Measurements from ENCODE around the gene CDIPT. TPM values are rescaled to one million over a fixed set of nuclear protein-coding genes. Genes with fewer than 3 reads are reported as not detected.
"Not testable (repeated sequence)": the region's sequence is repeated elsewhere in the genome, so short reads cannot be mapped to it uniquely, and the experiment has no call there.

Gene CDIPT
- total RNA-seq, 4 donors from 2014 or later: 79.3 to 122 (median 99.3) TPM

- DNase-seq: no peak
- Histone ChIP-seq H3K4me1 (no peaks in the 10 kb centered on the region), H3K36me3 (peaks cover 56 to 73% of the 10 kb centered on the region in 2 donors), H3K27ac (no peak overlapping the region), H3K4me3 (replicated peaks in 1 of 3) (no peak overlapping the region), H3K27me3 (no peaks in the 10 kb centered on the region), H3K9me3 (no peaks in the 10 kb centered on the region)
- WGBS, 2 donors: 93 to 98% methylated on average over 5 of the region's 5 CpGs
- TF ChIP-seq POLR2A (IDR thresholded peaks at IDR 0.05) (no peak), CTCF (IDR thresholded peaks at IDR 0.05) (no peak)
- intact Hi-C loops (cut with DNase I): loop anchor here (10.0 kb wide), 1 partner anchor 187 kb away; the partner anchor contains the start of gene C16orf92
Observed at GRCh38 chr16:29837841-29838240, 25.2 kb downstream of the CDIPT start.

- Histone ChIP-seq H3K9me3 (no peaks in the 10 kb centered on the region), H3K27ac (no peak overlapping the region), H3K4me1 (no peaks in the 10 kb centered on the region), H3K36me3 (peaks cover 46 to 66% of the 10 kb centered on the region in 2 donors), H3K4me3 (replicated peaks in 1 of 3) (no peak overlapping the region), H3K27me3 (no peaks in the 10 kb centered on the region)
- 83 to 88% methylated on average over 12 to 15 of the region's 15 CpGs for WGBS, 2 donors
- intact Hi-C loops (cut with DNase I): loop anchor here (10.0 kb wide), 1 partner anchor 188 kb away; the partner anchor contains the start of gene C16orf92
- TF ChIP-seq CTCF (IDR thresholded peaks at IDR 0.05) (no peak), POLR2A (IDR thresholded peaks at IDR 0.05) (no peak)
- DNase-seq: no peak
Observed at GRCh38 chr16:29836623-29837022, 26.4 kb downstream of the CDIPT start.

GRCh38 chr16:29835926-29836325 lies 27.1 kb downstream of the CDIPT start:
- Histone ChIP-seq H3K4me3 (replicated peaks in 1 of 3) (no peak overlapping the region), H3K27ac (no peak overlapping the region), H3K36me3 (peaks cover 48 to 63% of the 10 kb centered on the region in 2 donors), H3K4me1 (no peaks in the 10 kb centered on the region), H3K27me3 (no peaks in the 10 kb centered on the region), H3K9me3 (no peaks in the 10 kb centered on the region)
- TF ChIP-seq CTCF (IDR thresholded peaks at IDR 0.05): no peak
- TF ChIP-seq POLR2A (IDR thresholded peaks at IDR 0.05): no peak
- 76 to 87% methylated on average over 7 of the region's 7 CpGs for WGBS, 2 donors
- intact Hi-C loops (cut with DNase I): loop anchor here (10.0 kb wide), 1 partner anchor 189 kb away; the partner anchor contains the start of gene C16orf92
- no peak for DNase-seq

- TF ChIP-seq CTCF (IDR thresholded peaks at IDR 0.05) (no peak), POLR2A (IDR thresholded peaks at IDR 0.05) (no peak)
- no peak overlapping the region for H3K4me3 ChIP-seq (replicated peaks in 1 of 3)
- no peak for DNase-seq
- no peak overlapping the region for H3K27ac ChIP-seq
- no peaks in the 10 kb centered on the region for H3K27me3 ChIP-seq
- 92 to 94% methylated on average over 5 of the region's 5 CpGs for WGBS, 2 donors
- no peaks in the 10 kb centered on the region for H3K4me1 ChIP-seq
- intact Hi-C loops (cut with DNase I): loop anchor here (10.0 kb wide), 1 partner anchor 191 kb away; the partner anchor contains the start of gene C16orf92
- H3K36me3 ChIP-seq: peaks cover 42 to 53% of the 10 kb centered on the region in 2 donors
- H3K9me3 ChIP-seq: no peaks in the 10 kb centered on the region
Observed at GRCh38 chr16:29834079-29834478, 28.9 kb downstream of the CDIPT start.

- not testable (repeated sequence) for H3K27me3 ChIP-seq; H3K27ac ChIP-seq; H3K9me3 ChIP-seq; H3K4me3 ChIP-seq (replicated peaks in 1 of 3); H3K4me1 ChIP-seq; DNase-seq
- peaks cover 39 to 45% of the 10 kb centered on the region in 2 donors for H3K36me3 ChIP-seq
- intact Hi-C loops (cut with DNase I): loop anchor here (10.0 kb wide), 1 partner anchor 192 kb away; the partner anchor contains the start of gene C16orf92
- WGBS, 2 donors: 97 to 98% methylated on average over 4 of the region's 4 CpGs
Observed at GRCh38 chr16:29833219-29833618, 29.8 kb downstream of the CDIPT start.
